Lower leg skin (tissue), 4 donors: ENCODE results near the gene SLC9A9. TPM values are rescaled to one million over a fixed set of nuclear protein-coding genes. Genes with fewer than 3 reads are reported as not detected.
"Not testable (repeated sequence)": the region's sequence is repeated elsewhere in the genome, so short reads cannot be mapped to it uniquely, and the experiment has no call there.

Source experiments
- DNase-seq, 2 donors: peaks; one replicate each; pipeline ENCODE4 v3.0.0-alpha.2; 2019; ENCODE audit warnings: low spot score in 2 of 2
- H3K4me3 ChIP-seq: fragments of 200-600 bp; sonication (generic); 2 replicates; pipeline ENCODE4 v1.5.1; 2017; ENCODE audit warnings: mild to moderate bottlenecking, low read depth; ENCODE audit not compliant: poor library complexity, severe bottlenecking
- CTCF ChIP-seq, 3 donors: fragments of 450-650 bp; IDR thresholded peaks; one replicate each; pipeline ENCODE4 v1.5.1; 2016; ENCODE audit warnings: antibody characterized with exemption in 3 of 3, mild to moderate bottlenecking in 3 of 3, moderate library complexity in 2 of 3
- POLR2A ChIP-seq, 2 donors: fragments of 450-650 bp; IDR thresholded peaks; one replicate each; pipeline ENCODE4 v1.6.1; 2016 to 2017; ENCODE audit warnings: antibody characterized with exemption in 2 of 2, mild to moderate bottlenecking in 1 of 2, moderate library complexity in 1 of 2
- WGBS, 2 donors: methylation state at CpG; one replicate each; pipeline ENCODE4 v1.1.5; 2018; 5-methylcytosine and 5-hydroxymethylcytosine counted together
- intact Hi-C: fragments of 100-400 bp; cut with DNase I; formaldehyde crosslinking; loops from one replicate; pipeline ENCODE4 v1.15.0; 2023; ENCODE audit warnings: low total_unique reads
- total RNA-seq, 4 donors: library from RNA; depleted of rRNA; stranded (reverse); fragments of >200 nt; gene quantifications; one replicate each; pipeline ENCODE4 v1.1.0, GENCODE V29; 2016

Gene SLC9A9
- total RNA-seq, 4 donors from 2014 or later: 14.6 to 40.8 (median 23.7) TPM

GRCh38 chr3:143888166-143888565 is 39.9 kb upstream of the SLC9A9 start:
- TF ChIP-seq POLR2A (IDR thresholded peaks at IDR 0.05) (no peak), CTCF (IDR thresholded peaks at IDR 0.05) (no peak)
- intact Hi-C loops: no loop called here
- DNase-seq: no peak
- WGBS, 2 donors: 65 to 69% methylated on average over 2 of the region's 2 CpGs
- no peak overlapping the region for H3K4me3 ChIP-seq

- no peak for DNase-seq
- no peak overlapping the region for H3K4me3 ChIP-seq
- intact Hi-C loops: no loop called here
- WGBS, 2 donors: 97 to 100% methylated on average over 1 of the region's 1 CpG
- TF ChIP-seq POLR2A (IDR thresholded peaks at IDR 0.05) (no peak), CTCF (IDR thresholded peaks at IDR 0.05) (no peak)
Measured at GRCh38 chr3:143885780-143886427, 37.6 kb upstream of the SLC9A9 start.

- intact Hi-C loops: no loop called here
- DNase-seq: no peak
- WGBS, 2 donors: 69 to 85% methylated on average over 3 of the region's 3 CpGs
- no peak overlapping the region for H3K4me3 ChIP-seq
- no peak for TF ChIP-seq CTCF (IDR thresholded peaks at IDR 0.05)
- no peak for TF ChIP-seq POLR2A (IDR thresholded peaks at IDR 0.05)
Measured at GRCh38 chr3:143884861-143885260, 36.6 kb upstream of the SLC9A9 start.

GRCh38 chr3:143883151-143883550 is 34.9 kb upstream of the SLC9A9 start:
- H3K4me3 ChIP-seq: no peak overlapping the region
- TF ChIP-seq POLR2A (IDR thresholded peaks at IDR 0.05): no peak
- no peak for TF ChIP-seq CTCF (IDR thresholded peaks at IDR 0.05)
- 57 to 73% methylated on average over 3 of the region's 3 CpGs for WGBS, 2 donors
- no peak for DNase-seq
- intact Hi-C loops: no loop called here

GRCh38 chr3:143881095-143881494 is 32.8 kb upstream of the SLC9A9 start:
- TF ChIP-seq CTCF (IDR thresholded peaks at IDR 0.05): no peak
- no peak for TF ChIP-seq POLR2A (IDR thresholded peaks at IDR 0.05)
- WGBS, 2 donors: 84 to 85% methylated on average over 3 of the region's 3 CpGs

GRCh38 chr3:143875546-143875945 is 27.3 kb upstream of the SLC9A9 start:
- intact Hi-C loops: no loop called here
- no peak for DNase-seq
- TF ChIP-seq POLR2A (IDR thresholded peaks at IDR 0.05) (no peak), CTCF (IDR thresholded peaks at IDR 0.05) (no peak)
- H3K4me3 ChIP-seq: no peak overlapping the region

More at GRCh38 chr3:143881095-143881494, 32.8 kb upstream of the SLC9A9 start:
- intact Hi-C loops: no loop called here
- no peak overlapping the region for H3K4me3 ChIP-seq
- no peak for DNase-seq

GRCh38 chr3:143873553-143873952 is 25.3 kb upstream of the SLC9A9 start:
- WGBS, 2 donors: 93 to 96% methylated on average over 5 of the region's 5 CpGs
- intact Hi-C loops, DNase-seq, H3K4me3 ChIP-seq: not testable (repeated sequence)
